Measurements from ENCODE around the gene DOCK9.

GRCh38 chr13:98934243-98934642, 43.6 kb downstream of the DOCK9 start:
- TF ChIP-seq CTCF (conservative IDR thresholded peaks at IDR 0.05 in 1 of 2, IDR thresholded peaks at IDR 0.05 in 1 of 2; ENCODE audit: extremely low read depth in 1 of 2, insufficient read depth in 1 of 2, low read depth in 1 of 2, low read length in 2 of 2) (no peak), EZH2 (IDR thresholded peaks at IDR 0.05; ENCODE audit: borderline replicate concordance, low read length) (no peak)

All from mammary epithelial cell (primary cell).